ENCODE results near the gene TDP1. TPM values are rescaled to one million over a fixed set of nuclear protein-coding genes. Genes with fewer than 3 reads are reported as not detected.

The TDP1 gene
- total and polyA plus RNA-seq, 2 of the 4 experiments (the other 2 are of a cell fraction): 23.3 to 53.1 TPM

DNA sequence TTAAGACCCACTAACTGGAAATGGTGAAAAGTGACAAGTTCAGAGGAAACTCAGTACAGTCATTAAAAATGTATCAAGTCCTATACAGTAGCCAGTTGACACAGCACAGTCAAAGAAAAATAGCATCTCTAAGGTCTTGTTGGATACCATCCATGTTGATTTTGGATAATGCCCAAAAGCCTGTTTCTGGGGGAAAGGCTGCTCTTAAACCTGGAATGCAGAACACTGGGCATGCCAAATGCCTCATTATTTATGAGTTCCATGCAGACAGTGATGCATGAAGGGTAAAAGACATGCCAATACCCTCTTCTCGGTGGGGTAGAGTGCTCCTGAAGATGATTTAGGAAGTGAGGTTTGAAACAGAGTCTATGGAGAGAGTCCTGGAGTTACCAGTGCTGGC lies 135.7 kb downstream of the TDP1 start:
- dilution Hi-C loops (cut with HindIII; ENCODE audit: low sequenced_read_pairs, unreplicated experiment): no loop called here

More for the DNA sequence above, 135.7 kb downstream of the TDP1 start:
- TF ChIP-seq RAD21 (IDR thresholded peaks at IDR 0.05; ENCODE audit: low read length) (no peak), RFX5 (IDR thresholded peaks at IDR 0.05; ENCODE audit: low read depth, low read length) (no peak), FOS (IDR thresholded peaks at IDR 0.05; ENCODE audit: low read depth, low read length) (no peak), SMC3 (IDR thresholded peaks at IDR 0.05; ENCODE audit: low read depth, low read length) (no peak), MAZ (IDR thresholded peaks at IDR 0.05; ENCODE audit: borderline replicate concordance, low read depth, low read length) (no peak), POLR2A (IDR thresholded peaks at IDR 0.05; ENCODE audit: low read depth, low read length) (no peak), MAFK (IDR thresholded peaks at IDR 0.05; ENCODE audit: low read depth, low read length) (no peak)
- TF ChIP-seq, protein P1, sequence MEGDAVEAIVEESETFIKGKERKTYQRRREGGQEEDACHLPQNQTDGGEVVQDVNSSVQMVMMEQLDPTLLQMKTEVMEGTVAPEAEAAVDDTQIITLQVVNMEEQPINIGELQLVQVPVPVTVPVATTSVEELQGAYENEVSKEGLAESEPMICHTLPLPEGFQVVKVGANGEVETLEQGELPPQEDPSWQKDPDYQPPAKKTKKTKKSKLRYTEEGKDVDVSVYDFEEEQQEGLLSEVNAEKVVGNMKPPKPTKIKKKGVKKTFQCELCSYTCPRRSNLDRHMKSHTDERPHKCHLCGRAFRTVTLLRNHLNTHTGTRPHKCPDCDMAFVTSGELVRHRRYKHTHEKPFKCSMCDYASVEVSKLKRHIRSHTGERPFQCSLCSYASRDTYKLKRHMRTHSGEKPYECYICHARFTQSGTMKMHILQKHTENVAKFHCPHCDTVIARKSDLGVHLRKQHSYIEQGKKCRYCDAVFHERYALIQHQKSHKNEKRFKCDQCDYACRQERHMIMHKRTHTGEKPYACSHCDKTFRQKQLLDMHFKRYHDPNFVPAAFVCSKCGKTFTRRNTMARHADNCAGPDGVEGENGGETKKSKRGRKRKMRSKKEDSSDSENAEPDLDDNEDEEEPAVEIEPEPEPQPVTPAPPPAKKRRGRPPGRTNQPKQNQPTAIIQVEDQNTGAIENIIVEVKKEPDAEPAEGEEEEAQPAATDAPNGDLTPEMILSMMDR (conservative IDR thresholded peaks at IDR 0.05; ENCODE audit: low read depth, low read length): no peak
- TF ChIP-seq, protein P2, sequence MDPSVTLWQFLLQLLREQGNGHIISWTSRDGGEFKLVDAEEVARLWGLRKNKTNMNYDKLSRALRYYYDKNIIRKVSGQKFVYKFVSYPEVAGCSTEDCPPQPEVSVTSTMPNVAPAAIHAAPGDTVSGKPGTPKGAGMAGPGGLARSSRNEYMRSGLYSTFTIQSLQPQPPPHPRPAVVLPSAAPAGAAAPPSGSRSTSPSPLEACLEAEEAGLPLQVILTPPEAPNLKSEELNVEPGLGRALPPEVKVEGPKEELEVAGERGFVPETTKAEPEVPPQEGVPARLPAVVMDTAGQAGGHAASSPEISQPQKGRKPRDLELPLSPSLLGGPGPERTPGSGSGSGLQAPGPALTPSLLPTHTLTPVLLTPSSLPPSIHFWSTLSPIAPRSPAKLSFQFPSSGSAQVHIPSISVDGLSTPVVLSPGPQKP (IDR thresholded peaks at IDR 0.05; ENCODE audit: borderline replicate concordance, low read depth, low read length): no peak
- TF ChIP-seq, protein P3, sequence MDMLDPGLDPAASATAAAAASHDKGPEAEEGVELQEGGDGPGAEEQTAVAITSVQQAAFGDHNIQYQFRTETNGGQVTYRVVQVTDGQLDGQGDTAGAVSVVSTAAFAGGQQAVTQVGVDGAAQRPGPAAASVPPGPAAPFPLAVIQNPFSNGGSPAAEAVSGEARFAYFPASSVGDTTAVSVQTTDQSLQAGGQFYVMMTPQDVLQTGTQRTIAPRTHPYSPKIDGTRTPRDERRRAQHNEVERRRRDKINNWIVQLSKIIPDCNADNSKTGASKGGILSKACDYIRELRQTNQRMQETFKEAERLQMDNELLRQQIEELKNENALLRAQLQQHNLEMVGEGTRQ (IDR thresholded peaks at IDR 0.05; ENCODE audit: low read depth, low read length): no peak
- no peak overlapping the region for H3K56ac ChIP-seq (ENCODE audit: extremely low read depth, insufficient read depth, low read length)
- H2BK15ac ChIP-seq (ENCODE audit: low read depth, low read length): no peak overlapping the region
- no peak overlapping the region for H3K27ac ChIP-seq (ENCODE audit: insufficient read depth, low read length)
- no peaks in the 10 kb centered on the region for H3K9me1 ChIP-seq (ENCODE audit: insufficient read depth, low read length)
- no peak overlapping the region for H3K4me2 ChIP-seq (ENCODE audit: low read depth, low read length)
- H3K4me1 ChIP-seq (ENCODE audit: control insufficient read depth, insufficient read depth, low read length): no peaks in the 10 kb centered on the region
- no peak overlapping the region for H4K5ac ChIP-seq (ENCODE audit: low read depth, low read length)
- no peak overlapping the region for H2AFZ ChIP-seq (replicated peaks; ENCODE audit: low read length, poor library complexity)
- ChIA-PET CTCF (interaction anchor here (0.6 kb wide), 1 partner anchor 32 kb away, joined by 4 read pairs; no protein-coding TSS in a partner anchor), POLR2A (ENCODE audit: unreplicated experiment) (no interaction called here)
- H2AK9ac ChIP-seq (replicated peaks; ENCODE audit: low read depth, low read length, poor library complexity): no peak overlapping the region
- H2BK5ac ChIP-seq (ENCODE audit: low read depth, low read length, poor library complexity, severe bottlenecking): no peak overlapping the region
- no peaks in the 10 kb centered on the region for H4K20me1 ChIP-seq (ENCODE audit: insufficient read depth, low read length)
- H4K8ac ChIP-seq (ENCODE audit: low read depth in 2 of 2, low read length in 2 of 2): no peak overlapping the region
- ATAC-seq (ENCODE audit: low read depth): no peak
- no peak overlapping the region for H4K91ac ChIP-seq (ENCODE audit: insufficient read depth, low read depth, low read length)
- H3K14ac ChIP-seq (replicated peaks; ENCODE audit: low read depth, low read length): no peak overlapping the region
- peaks cover 16% of the 10 kb centered on the region for H3K27me3 ChIP-seq (ENCODE audit: control insufficient read depth, insufficient read depth, low read length)
- H2AK5ac ChIP-seq (ENCODE audit: low read depth, low read length): no peak overlapping the region
- 0 out of 2 replicates have a peak, but pooled peaks cover 2% of the 10 kb centered on the region for H3K9me3 ChIP-seq (ENCODE audit: control insufficient read depth, insufficient read depth, low read length)
- H3K79me1 ChIP-seq (ENCODE audit: low read depth in 1 of 2, low read length in 2 of 2): no peaks in the 10 kb centered on the region
- in situ Hi-C loops (cut with MboI; ENCODE audit: low sequenced_read_pairs) (no loop called here), intact Hi-C loops (cut with micrococcal nuclease) (no loop called here)
- no TSS peak for BruUV-seq (replicated peaks)
- no peak overlapping the region for H2BK120ac ChIP-seq (ENCODE audit: low read depth, low read length)
- 0% methylated on average over 1 of the region's 1 CpG; no CpG with 5 or more reads in 1 of the 2 experiments for WGBS, 2 experiments (ENCODE audit: extremely low coverage in 2 of 2, insufficient read length in 1 of 2)
- H3K4me3 ChIP-seq (ENCODE audit: insufficient read depth, low read depth, low read length): no peak overlapping the region
- H3K9ac ChIP-seq (ENCODE audit: low read depth, low read length): no peak overlapping the region
- H3K36me3 ChIP-seq (ENCODE audit: control insufficient read depth, insufficient read depth, low read length): no peaks in the 10 kb centered on the region
- no peak overlapping the region for H2BK20ac ChIP-seq (ENCODE audit: low read depth, low read length)
- H3K23ac ChIP-seq (ENCODE audit: low read depth, low read length): no peak overlapping the region
- H3K18ac ChIP-seq (ENCODE audit: low read depth, low read length): no peak overlapping the region
- no peak overlapping the region for H3K4ac ChIP-seq (ENCODE audit: low read depth, low read length)
- DNase-seq: peak; percentile 20
